Stomach (tissue), 19 donors: Measurements from ENCODE around the gene TGDS. TPM values are rescaled to one million over a fixed set of nuclear protein-coding genes. Genes with fewer than 3 reads are reported as not detected.
"Not testable (repeated sequence)": the region's sequence is repeated elsewhere in the genome, so short reads cannot be mapped to it uniquely, and the experiment has no call there.

Source experiments
- DNase-seq, 2 donors: peaks; one replicate each; pipeline versions ENCODE4 v3.0.0 to v3.0.0-alpha.2; 2013 to 2019
- H3K27ac ChIP-seq, 5 donors: fragments of 200-600 bp in 4 of 5; sonication (generic) in 4 of 5; one replicate each; pipeline ENCODE4 v1.5.1; 2013 to 2019; ENCODE audit warnings: mild to moderate bottlenecking in 1 of 5, moderate library complexity in 1 of 5
- H3K27me3 ChIP-seq, 3 donors: fragments of 200-600 bp; sonication (generic); one replicate each; pipeline ENCODE4 v1.5.1; 2017 to 2019; ENCODE audit warnings: mixed run types in 1 of 3
- H3K36me3 ChIP-seq, 4 donors: fragments of 200-600 bp; sonication (generic); 1 replicate in 3 of 4; 2 replicates in 1 of 4; pipeline ENCODE4 v1.5.1; 2016 to 2019
- H3K4me1 ChIP-seq, 4 donors: fragments of 200-600 bp; sonication (generic); one replicate each; pipeline ENCODE4 v1.5.1; 2016 to 2019
- H3K4me3 ChIP-seq, 4 donors: fragments of 200-600 bp; sonication (generic) in 3 of 4; one replicate each; pipeline ENCODE4 v1.5.1; 2016 to 2019; ENCODE audit warnings: mild to moderate bottlenecking in 1 of 4
- H3K9me3 ChIP-seq, 4 donors: fragments of 200-600 bp; sonication (generic); one replicate each; pipeline ENCODE4 v1.5.1; 2016 to 2019
- EP300 ChIP-seq: sonication (generic); formaldehyde crosslinking; IDR thresholded peaks from one replicate; pipeline ENCODE4 v1.6.1; 2017; ENCODE audit warnings: antibody characterized with exemption
- POLR2A ChIP-seq, 4 donors: fragments of 450-650 bp; IDR thresholded peaks; one replicate each; pipeline ENCODE4 v1.6.1; 2016; ENCODE audit warnings: antibody characterized with exemption in 4 of 4, control low read depth in 2 of 4, mild to moderate bottlenecking in 1 of 4, moderate library complexity in 1 of 4
- POLR2AphosphoS5 ChIP-seq, 3 donors: sonication (generic); formaldehyde crosslinking; IDR thresholded peaks; one replicate each; pipeline ENCODE4 v1.6.1; 2016; ENCODE audit warnings: antibody characterized with exemption in 3 of 3
- WGBS, 5 donors: extraction: QIAGEN DNeasy Blood & Tissue Kit in 3 of 5; methylation state at CpG; one replicate each; pipeline versions ENCODE4 v1.1.5 to v1.1.7; 2013 to 2018; 5-methylcytosine and 5-hydroxymethylcytosine counted together
- intact Hi-C: fragments of 100-400 bp; cut with DNase I; formaldehyde crosslinking; loops from one replicate; pipeline ENCODE4 v1.15.1; 2023; ENCODE audit warnings: low total_unique reads
- long read RNA-seq, 10 donors: transcript quantifications; one replicate each; lab custom pipeline, GENCODE V29; 2026
- polyA plus RNA-seq, 3 donors: library from polyadenylated mRNA; stranded (reverse); fragments of 200-250 nt; gene quantifications; one replicate each; pipeline ENCODE4 v1.2.3, GENCODE V29; 2013
- total RNA-seq, 5 donors: library from RNA; depleted of rRNA; stranded (reverse); fragments of >200 nt; gene quantifications; one replicate each; pipeline versions ENCODE4 v1.1.0 to v1.2.3, GENCODE V29; 2014 to 2016
- TF ChIP-seq, protein P1 (sequence below), 7 experiments: fragments of 450-650 bp in 4 of 7; fragments of 200-600 bp in 3 of 7; sonication (generic) in 3 of 7; IDR thresholded peaks; one replicate each; pipeline ENCODE4 v1.5.1; 2016 to 2019; ENCODE audit warnings: antibody characterized with exemption in 7 of 7, control low read depth in 2 of 7, mild to moderate bottlenecking in 1 of 7
- donor health status: healthy with polysubstance abuse.
- donor health status: Bipolar disorder and iron deficiency.
- donor health status: healthy.

The TGDS gene, protein sequence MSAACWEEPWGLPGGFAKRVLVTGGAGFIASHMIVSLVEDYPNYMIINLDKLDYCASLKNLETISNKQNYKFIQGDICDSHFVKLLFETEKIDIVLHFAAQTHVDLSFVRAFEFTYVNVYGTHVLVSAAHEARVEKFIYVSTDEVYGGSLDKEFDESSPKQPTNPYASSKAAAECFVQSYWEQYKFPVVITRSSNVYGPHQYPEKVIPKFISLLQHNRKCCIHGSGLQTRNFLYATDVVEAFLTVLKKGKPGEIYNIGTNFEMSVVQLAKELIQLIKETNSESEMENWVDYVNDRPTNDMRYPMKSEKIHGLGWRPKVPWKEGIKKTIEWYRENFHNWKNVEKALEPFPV
- 10 to 100 TPM in 2 of 5 donors, 1 to 10 TPM in 2, not detected in 1; 3.6 to 21.8 (median 12.6) TPM for total RNA-seq
- 10 to 100 TPM in 1 of 3 donors, 1 to 10 TPM in 2; 7.8 to 11.6 (median 8.2) TPM for polyA plus RNA-seq
- long read RNA-seq, donor 1, result 0 reads
- long read RNA-seq, donor 2, partial matches to known transcripts, result 0 of 3 reads
- long read RNA-seq, donor 2, other reads (novel, unspliced or antisense), result 0 of 3 reads
- long read RNA-seq, donor 3, partial matches to known transcripts, result 0 of 2 reads
- long read RNA-seq, donor 3, other reads (novel, unspliced or antisense), result 0 of 2 reads
- long read RNA-seq, donor 4, result 0 reads
- long read RNA-seq, donor 5, partial matches to known transcripts, result 0 of 1 reads
- long read RNA-seq, donor 5, other reads (novel, unspliced or antisense), result 0 of 1 reads
- long read RNA-seq, donor 6, transcript TGDS-201 (12 exons, 1,905 nt), result major isoform, 11 of 27 reads
- long read RNA-seq, donor 6, partial matches to known transcripts, result 16 of 27 reads
- long read RNA-seq, donor 6, other reads (novel, unspliced or antisense), result 0 of 27 reads
- long read RNA-seq, donor 7, partial matches to known transcripts, result 7 of 7 reads
- long read RNA-seq, donor 7, other reads (novel, unspliced or antisense), result 0 of 7 reads
- long read RNA-seq, donor 8, partial matches to known transcripts, result 0 of 2 reads
- long read RNA-seq, donor 8, other reads (novel, unspliced or antisense), result 0 of 2 reads
- long read RNA-seq, donor 9, transcript TGDS-201 (12 exons, 1,905 nt), result major isoform, 5 of 5 reads
- long read RNA-seq, donor 9, partial matches to known transcripts, result 0 of 5 reads
- long read RNA-seq, donor 9, other reads (novel, unspliced or antisense), result 0 of 5 reads
- long read RNA-seq, donor 10, partial matches to known transcripts, result 0 of 2 reads
- long read RNA-seq, donor 10, other reads (novel, unspliced or antisense), result 0 of 2 reads

DNA sequence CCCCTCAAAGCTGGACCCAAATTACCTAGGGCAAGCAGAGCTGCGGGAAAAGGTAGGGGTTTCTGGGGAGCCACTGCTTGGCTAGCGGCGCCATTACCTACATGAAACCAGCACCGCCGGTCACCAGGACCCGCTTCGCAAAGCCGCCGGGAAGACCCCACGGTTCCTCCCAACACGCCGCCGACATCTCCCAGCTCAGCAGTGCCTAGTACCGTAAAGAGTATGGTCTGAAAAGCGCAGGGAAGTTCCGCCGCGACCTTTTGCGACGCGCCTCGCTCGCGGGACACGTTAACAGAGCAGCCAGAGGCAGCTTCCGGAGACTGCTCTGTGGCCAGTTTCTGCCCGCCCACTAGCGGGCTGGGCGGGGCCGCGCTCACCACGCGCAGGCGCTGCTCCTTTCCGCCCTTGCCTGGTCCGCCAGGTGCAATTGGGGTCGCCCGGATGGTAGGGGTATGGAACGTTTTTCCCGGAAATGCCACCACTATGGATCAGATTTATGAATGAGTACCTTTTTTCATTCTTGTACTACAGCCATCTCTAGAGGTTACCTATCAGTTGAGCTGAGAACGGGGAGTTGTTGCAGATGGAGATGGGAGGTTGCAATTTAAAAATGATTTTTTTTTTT, at the start of gene TGDS:
TSS of gene TGDS (minus strand) at position 203 of the 625 bp plus-strand sequence. CDS start at position 187, 16 bp downstream.
- H3K4me1 ChIP-seq, result peaks cover 17 to 41% (median 27%) of the 10 kb centered on the region in 4 donors
- whole genome bisulfite sequencing, 5 donors, result 0 to 1% (median 1%) methylated on average over 28 to 41 of the region's 41 CpGs
- H3K36me3 ChIP-seq, result peaks cover 3 to 20% (median 17%) of the 10 kb centered on the region in 4 donors
- TF ChIP-seq, protein P1, sequence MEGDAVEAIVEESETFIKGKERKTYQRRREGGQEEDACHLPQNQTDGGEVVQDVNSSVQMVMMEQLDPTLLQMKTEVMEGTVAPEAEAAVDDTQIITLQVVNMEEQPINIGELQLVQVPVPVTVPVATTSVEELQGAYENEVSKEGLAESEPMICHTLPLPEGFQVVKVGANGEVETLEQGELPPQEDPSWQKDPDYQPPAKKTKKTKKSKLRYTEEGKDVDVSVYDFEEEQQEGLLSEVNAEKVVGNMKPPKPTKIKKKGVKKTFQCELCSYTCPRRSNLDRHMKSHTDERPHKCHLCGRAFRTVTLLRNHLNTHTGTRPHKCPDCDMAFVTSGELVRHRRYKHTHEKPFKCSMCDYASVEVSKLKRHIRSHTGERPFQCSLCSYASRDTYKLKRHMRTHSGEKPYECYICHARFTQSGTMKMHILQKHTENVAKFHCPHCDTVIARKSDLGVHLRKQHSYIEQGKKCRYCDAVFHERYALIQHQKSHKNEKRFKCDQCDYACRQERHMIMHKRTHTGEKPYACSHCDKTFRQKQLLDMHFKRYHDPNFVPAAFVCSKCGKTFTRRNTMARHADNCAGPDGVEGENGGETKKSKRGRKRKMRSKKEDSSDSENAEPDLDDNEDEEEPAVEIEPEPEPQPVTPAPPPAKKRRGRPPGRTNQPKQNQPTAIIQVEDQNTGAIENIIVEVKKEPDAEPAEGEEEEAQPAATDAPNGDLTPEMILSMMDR (IDR thresholded peaks at IDR 0.05), result peak in 1 of 7 experiments; percentile 33
- TF ChIP-seq POLR2A (IDR thresholded peaks at IDR 0.05), result peak in 2 of 4 donors; percentile 41 to 80
- TF ChIP-seq EP300, result no peak
- TF ChIP-seq POLR2AphosphoS5 (IDR thresholded peaks at IDR 0.05), result peak; percentile 86 to 93 (median 87)
- intact Hi-C loops, result no loop called here
- peak within 1 kb of the TSS; percentile 82 to 89 (median 85) for H3K27ac ChIP-seq
- peak; percentile 91 to 98 for DNase-seq
- H3K9me3 ChIP-seq, result no peaks in the 10 kb centered on the region
- peak within 1 kb of the TSS; percentile 68 to 88 (median 84) for H3K4me3 ChIP-seq
- no peaks in the 10 kb centered on the region for H3K27me3 ChIP-seq

DNA sequence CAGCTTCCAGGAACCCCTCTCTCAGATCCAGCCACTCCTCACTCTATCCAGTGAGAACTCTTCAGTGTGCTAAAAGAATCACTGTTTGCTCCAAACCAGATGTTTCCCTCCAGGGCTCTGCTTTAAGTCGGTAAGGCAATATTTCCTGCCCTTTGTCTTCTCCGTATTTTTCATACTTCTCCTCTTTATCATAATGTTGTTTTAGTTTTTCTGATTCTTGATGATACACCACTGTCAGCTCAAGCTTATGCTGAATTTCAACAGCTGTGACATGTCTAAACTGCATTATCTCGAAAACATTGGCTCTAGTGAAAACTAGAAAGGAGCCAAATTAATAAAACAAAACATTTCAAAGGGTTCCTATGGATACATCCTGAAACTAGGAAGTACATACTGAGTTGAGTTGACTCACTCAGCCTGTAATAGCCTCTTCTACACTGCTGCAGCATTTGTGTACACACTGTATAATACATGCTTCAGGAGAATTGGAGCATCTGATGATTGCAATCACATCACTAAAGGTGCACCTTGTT, 45.5 kb upstream of the TGDS start:
- WGBS, 5 donors, result 15 to 22% (median 19%) methylated on average over 3 of the region's 3 CpGs
- no peaks in the 10 kb centered on the region for H3K36me3 ChIP-seq
- H3K4me3 ChIP-seq, result no peak overlapping the region
- H3K9me3 ChIP-seq, result peaks cover 0 to 7% (median 2%) of the 10 kb centered on the region in 4 donors
- intact Hi-C loops, result no loop called here
- no peak overlapping the region for H3K27ac ChIP-seq
- no peaks in the 10 kb centered on the region for H3K27me3 ChIP-seq
- H3K4me1 ChIP-seq, result peaks cover 0 to 18% (median 10%) of the 10 kb centered on the region in 4 donors
- peak in 1 of 2 donors; percentile 80 for DNase-seq
- TF ChIP-seq POLR2A (IDR thresholded peaks at IDR 0.05) (no peak), POLR2AphosphoS5 (IDR thresholded peaks at IDR 0.05) (no peak), EP300 (no peak)
- TF ChIP-seq, protein P1 (IDR thresholded peaks at IDR 0.05), result no peak

DNA sequence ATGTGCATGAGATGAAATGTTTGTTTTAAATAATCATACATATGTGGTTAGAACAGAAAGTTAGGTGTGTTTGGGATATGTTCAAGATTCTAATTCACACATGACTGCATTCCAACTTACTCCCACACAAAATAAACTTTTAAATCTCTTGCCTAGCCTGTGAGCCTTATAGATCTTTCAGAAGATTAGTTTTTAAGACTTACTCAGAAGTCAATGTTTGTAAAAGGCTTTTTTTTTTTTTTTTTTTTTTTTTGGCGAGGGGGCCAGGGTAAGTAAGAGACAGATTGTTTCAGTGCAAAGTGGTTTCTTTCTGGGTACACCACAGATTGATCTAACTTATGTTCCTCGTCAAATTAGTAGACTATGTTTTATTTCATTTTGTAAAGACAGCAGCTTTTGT, 44.8 kb upstream of the TGDS start:
- Histone ChIP-seq H3K4me3 (no peak overlapping the region), H3K27me3 (no peaks in the 10 kb centered on the region), H3K4me1 (peaks cover 0 to 18% (median 10%) of the 10 kb centered on the region in 4 donors), H3K36me3 (no peaks in the 10 kb centered on the region), H3K9me3 (peaks cover 0 to 7% (median 2%) of the 10 kb centered on the region in 4 donors), H3K27ac (no peak overlapping the region)
- intact Hi-C loops, result no loop called here
- DNase-seq, result peak in 1 of 2 donors; percentile 7
- TF ChIP-seq, protein P1 (IDR thresholded peaks at IDR 0.05), result no peak
- TF ChIP-seq POLR2A (IDR thresholded peaks at IDR 0.05) (no peak), EP300 (no peak), POLR2AphosphoS5 (IDR thresholded peaks at IDR 0.05) (no peak)
- WGBS, 5 donors, result 26 to 45% (median 41%) methylated on average over 2 of the region's 2 CpGs

DNA sequence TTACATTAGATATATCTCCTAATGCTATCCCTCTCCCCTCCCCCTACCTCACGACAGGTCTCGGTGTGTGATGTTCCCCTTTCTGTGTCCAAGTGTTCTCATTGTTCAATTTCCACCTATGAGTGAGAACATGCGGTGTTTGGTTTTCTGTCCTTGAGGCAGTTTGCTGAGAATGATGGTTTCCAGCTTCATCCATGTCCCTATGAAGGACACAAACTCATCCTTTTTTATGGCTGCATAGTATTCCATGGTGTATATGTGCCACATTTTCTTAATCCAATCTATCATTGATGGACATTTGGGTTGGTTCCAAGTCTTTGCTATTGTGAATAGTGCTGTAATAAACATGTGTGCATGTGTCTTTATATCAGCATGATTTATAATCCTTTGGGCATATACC, 41.7 kb upstream of the TGDS start:
- H3K4me3 ChIP-seq, intact Hi-C loops, DNase-seq, H3K9me3 ChIP-seq, H3K27me3 ChIP-seq, H3K27ac ChIP-seq, H3K36me3 ChIP-seq: not testable (repeated sequence)
- WGBS, 5 donors, result 96 to 99% (median 98%) methylated on average over 3 of the region's 3 CpGs
- H3K4me1 ChIP-seq, result peaks cover 0 to 18% (median 10%) of the 10 kb centered on the region in 4 donors
